Activated CD4-positive, CD25-positive, alpha-beta regulatory T cell treated with anti-CD3 and anti-CD28 coated beads, Interleukin-2, amount 50 U/mL, for 24 hours (primary cell): ENCODE results near the gene TP73.

ENCODE experiments used
- ATAC-seq, 2 donors: fragments of 150-1000 bp; cut with Tn5 transposase; one replicate each; pipeline ENCODE4 v1.10.0; 2021; ENCODE audit warnings: mild to moderate bottlenecking in 1 of 2, moderate library complexity in 1 of 2

TP73 gene

DNA sequence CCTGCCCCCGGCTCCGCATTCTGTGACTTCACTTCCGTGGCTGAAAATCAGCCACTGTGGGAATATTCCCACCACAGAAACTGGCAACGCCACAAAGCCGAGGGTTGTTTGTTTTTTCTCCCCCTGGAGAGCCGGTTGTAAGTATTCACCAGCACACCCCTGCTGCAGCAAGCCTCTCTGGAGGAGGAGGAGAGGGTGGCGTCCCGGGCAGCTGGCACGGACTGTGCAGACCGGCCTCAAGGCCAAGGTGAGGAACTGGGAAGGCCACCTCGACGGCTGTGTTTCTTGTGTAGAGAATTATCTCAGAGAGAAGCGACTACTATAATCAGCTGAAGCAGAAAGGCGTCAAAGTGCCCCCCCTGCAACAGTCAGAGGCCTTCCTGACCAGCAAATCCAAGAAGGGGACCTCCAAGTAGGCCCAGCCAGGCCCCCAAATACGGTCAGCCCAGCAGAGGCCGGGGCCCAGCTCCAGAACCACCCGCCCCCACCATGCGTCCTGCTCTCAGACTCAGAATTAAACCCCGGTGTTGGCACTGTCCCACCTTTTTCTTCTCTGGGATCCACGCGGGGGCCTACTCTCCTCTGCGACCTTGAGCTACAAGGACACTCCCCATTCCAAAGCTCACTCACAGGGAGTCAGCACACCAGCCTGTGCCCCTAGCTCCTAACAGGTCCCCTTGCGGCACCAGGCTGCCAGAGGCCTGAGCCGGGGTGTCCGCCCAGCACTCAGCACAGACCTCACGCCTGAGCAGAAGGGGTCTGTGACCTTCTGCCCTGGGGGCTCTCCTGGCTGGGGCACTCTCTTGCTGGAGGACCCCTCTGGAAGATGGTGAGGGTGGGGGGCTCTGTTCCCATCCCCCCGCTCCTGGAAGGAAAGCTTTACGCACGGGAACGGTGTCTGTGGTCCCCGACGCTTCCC lies 119.1 kb downstream of the TP73 start:
- no peak for ATAC-seq

DNA sequence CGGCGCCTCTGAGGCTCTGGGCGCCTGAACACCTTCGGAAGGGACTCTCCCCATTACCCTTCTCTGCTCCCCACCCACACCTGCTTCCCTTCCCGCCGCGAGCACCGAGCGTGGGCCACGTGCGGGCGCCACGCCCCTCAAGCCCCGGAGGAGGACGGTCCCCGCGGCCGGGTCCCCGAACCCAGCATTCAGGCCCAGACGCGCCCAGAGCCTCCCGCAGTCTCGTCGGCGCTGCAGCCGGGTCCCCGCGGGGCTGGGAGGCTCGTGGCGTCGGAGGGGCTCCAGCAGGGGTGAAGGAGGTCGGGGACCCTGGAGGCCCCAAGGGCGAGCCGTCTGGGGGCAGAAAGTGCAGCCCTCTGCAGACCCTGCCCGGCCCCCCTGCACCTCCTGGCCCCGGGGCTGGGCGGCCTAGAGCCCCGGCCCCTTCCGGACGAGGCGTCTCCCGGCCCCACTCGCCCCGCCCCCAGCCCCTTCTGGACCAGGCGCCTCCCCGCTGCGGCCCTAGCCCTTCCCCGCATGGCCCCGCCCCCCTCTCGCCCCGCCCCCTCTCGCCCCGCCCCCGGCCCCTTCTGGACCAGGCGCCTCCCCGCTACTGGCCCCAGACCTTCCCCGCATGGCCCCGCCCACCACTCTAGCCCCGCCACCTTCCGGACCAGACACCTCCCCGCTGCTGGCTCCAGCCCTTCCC lies 119.9 kb downstream of the TP73 start:
- ATAC-seq: peak; percentile 75 to 81

DNA sequence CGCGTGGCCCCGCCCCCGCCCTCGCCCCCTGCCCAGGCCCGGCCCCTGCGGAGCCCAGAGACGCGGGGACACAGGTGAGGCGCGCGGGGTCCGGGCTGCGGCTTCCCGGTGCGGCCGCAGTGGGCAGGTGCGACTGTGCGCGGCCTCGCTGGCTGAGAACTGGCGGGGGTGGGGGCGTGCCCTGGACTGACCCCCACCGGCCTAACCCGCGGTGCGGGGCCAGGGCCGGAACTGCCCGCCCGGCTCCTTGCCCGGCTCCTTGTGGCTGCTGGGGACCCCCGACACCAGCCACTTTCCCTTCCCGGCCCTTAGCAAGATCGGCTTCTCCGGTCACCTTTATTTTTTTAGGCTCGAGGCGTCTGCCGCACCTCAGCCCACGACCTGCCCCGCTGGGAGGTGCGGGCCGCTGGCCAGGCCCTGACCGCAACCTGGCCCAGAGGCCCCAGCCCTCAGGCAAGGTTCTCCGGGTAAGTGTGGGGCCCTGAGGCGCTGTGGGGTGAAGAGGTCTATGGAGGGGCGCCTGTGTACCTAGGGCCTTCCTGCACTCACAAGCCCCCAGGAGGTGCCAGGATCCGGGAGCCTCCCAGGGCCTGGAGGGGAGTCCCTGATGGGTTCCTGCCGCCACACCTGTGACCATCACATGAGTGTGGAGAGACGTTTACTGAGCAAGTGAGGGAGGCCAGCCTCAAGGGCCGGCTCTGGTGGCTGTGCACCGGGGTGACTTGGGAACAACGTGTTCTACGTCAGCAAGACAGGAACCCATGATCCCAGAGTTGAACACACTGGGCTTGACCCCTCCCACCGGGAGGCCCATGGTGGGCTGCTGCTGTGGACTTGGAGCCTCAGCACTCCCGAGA lies 120.6 kb downstream of the TP73 start, which contains the start of gene SMIM1:
TSS of gene SMIM1 (plus strand) at position 35 of the 857 bp plus-strand sequence. CDS start 2,625 bp downstream, outside the sequence.
- no peak for ATAC-seq

DNA sequence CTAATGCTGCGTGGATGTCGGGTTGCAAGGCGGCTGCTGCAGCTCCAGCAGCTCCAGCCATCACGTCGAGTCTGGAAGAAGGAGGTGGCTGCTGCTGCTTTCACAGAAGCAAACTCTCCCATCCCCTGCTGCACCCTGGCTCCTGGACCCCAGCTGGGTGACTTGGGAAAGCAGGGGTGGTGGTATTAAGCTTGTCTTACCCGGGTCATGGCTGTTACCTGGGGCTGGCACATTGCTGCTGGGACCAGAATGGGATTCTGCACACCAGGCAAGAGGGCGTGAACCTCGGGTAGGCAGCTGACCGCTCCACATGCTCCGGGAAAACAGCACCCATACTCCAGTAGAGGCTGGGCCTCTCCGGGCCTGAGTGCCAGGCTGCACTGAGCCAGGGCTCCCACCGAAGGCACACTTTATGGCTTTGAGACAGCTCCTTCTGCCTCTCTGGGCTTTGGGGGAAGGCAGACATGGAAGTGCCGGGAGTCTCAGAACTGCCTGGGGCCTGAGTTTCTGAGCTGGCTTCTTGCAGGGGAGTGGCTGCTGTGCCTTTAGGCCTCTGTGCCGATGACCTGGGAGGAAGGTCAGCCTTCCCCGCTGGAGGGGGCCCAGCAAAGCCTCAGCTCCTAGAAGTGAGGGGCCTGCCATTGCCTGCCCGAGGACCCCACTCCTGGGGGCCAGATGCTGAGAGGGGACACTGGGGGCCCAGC lies 121.4 kb downstream of the TP73 start:
- no peak for ATAC-seq

DNA sequence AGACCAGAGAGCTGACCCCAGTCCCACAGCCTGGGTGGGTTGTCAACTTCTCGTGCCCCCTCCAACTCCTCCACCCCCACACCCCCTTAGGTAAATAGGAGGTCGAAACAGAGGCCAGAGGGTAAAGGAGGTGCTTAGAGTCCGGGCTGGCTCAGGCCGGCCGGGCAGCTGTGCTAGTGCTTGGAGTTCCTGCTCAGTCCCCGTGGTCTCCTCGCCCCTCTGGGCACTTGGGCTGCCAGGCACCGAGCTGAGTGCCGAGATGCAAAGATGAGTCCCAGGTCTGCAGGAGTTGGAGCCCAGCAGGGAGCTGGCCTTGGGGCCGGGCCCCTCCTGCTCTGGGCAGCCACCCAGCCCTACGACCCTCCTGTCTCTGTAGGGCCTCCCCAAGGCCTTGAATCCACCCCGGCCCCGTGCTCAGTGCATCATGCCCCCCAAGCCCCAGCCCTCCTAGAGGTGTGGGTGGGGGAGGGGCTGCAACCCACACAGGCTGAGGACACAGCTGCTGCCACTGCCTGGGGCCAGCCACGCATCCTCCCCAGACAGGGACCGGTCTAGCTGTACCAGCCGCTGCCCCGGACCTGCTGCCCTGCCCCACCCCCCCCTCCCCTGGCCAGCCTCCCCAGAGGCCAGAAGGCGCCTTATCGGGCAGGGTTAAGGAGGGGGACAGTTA lies 122.1 kb downstream of the TP73 start:
- no peak for ATAC-seq

DNA sequence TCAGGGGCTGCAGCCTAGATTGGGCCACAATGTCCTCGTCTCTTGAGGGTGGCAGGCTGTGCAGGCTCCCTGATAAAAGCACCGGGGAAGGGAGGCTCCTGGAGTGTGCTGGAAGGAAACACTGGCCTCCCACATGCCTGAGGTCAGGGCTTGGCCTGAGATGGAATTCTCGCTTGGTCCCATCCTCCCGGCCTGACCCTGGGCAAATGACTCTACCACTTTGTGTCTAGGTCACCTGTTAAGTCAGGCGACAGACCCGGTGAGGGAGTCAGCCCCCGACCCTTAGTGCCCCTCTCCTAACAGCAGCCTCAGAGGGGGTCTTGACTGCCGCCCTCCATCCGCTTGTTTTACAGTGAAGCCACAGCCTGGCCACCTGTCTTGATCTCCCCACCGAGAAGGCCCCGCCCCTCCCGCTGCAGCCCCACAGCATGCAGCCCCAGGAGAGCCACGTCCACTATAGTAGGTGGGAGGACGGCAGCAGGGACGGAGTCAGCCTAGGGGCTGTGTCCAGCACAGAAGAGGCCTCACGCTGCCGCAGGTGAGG lies 122.7 kb downstream of the TP73 start:
- ATAC-seq: no peak

DNA sequence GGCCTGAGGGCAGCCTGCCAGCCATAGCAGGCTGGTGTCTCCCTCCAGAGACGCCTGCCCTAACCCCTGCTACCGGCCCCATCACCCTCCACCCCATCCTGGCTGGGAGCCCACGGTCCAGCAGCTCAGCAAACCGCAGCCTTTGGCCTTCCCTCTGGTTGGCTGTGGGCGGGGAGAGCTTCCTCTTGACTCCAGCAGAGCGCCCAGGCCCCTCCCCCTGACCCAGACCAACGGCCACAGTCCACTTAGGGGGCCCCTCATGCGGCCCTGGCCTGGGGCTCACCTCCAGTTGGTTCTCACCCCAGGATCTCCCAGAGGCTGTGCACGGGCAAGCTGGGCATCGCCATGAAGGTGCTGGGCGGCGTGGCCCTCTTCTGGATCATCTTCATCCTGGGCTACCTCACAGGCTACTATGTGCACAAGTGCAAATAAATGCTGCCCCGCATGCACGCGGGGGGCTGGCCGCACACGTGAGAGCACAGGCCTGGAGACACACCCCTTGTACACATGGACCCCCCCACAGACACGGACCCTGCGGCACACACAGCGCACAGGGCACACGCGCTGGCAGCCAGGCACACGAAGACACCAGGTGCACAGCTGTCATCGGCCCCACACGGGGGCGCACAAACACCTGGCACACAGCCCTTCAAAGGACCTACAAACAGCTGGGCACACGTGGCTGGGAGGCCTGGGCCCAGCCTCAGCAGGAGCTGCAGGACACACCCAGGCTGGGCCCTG lies 123.3 kb downstream of the TP73 start:
- peak; percentile 46 to 47 for ATAC-seq

DNA sequence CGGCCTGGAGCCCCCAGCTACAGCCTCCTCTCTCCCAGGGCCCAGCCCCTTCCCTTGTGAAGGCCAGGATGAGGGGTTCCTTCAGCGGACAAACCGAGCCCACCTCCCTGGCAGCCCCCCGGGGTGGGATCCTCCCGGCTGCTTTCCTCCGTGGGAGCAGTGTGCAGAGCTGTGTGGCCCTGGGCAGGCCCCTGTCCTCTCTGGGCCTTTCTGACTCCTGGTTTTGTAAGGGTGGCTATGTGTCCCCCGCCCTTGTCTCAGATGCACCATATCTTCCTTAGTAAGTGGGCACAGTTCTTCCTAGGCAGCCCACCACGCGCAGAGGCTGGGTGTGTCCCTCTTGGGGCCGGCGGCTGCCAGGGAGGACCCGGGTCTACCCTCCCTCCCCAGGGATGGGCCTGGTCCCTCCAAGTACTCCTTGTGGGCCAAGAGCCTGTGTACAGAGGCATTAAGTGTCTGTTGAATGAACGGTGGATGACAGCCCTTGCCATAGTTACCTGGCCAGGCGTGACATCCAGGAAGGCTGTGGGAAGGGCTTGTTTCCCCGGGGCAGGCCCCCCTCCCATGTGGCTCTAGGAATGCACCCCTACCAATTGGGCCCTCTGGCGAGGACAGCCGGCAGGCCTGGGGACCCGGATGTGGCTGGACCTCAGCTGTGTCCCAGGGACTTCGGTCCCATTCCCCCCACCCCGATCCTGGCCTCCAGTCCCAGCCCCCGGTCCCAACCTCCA lies 124.1 kb downstream of the TP73 start:
- ATAC-seq: no peak

DNA sequence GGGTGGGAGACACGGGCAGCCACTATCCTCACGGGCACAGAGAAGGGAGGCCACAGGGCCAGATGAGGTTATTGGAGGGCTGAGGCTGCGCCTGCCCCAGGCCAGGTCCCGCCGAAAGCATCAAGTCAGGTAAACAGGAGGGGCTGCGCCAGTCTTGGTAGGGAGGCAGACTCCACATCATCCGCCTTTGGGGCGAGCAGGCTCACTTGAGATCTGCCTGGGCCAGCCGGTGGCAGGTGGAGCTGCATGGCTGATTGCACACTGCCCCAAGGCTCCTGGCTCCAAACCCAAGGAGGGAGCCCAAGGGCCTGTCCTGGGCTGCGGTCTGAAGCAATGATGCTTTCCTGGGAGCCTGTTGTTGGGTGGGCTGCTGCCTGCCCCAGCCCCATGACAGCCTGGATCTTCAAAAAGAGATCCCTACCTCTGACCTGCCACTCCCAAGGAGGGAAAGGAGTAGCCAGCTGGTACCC lies 124.8 kb downstream of the TP73 start:
- no peak for ATAC-seq

DNA sequence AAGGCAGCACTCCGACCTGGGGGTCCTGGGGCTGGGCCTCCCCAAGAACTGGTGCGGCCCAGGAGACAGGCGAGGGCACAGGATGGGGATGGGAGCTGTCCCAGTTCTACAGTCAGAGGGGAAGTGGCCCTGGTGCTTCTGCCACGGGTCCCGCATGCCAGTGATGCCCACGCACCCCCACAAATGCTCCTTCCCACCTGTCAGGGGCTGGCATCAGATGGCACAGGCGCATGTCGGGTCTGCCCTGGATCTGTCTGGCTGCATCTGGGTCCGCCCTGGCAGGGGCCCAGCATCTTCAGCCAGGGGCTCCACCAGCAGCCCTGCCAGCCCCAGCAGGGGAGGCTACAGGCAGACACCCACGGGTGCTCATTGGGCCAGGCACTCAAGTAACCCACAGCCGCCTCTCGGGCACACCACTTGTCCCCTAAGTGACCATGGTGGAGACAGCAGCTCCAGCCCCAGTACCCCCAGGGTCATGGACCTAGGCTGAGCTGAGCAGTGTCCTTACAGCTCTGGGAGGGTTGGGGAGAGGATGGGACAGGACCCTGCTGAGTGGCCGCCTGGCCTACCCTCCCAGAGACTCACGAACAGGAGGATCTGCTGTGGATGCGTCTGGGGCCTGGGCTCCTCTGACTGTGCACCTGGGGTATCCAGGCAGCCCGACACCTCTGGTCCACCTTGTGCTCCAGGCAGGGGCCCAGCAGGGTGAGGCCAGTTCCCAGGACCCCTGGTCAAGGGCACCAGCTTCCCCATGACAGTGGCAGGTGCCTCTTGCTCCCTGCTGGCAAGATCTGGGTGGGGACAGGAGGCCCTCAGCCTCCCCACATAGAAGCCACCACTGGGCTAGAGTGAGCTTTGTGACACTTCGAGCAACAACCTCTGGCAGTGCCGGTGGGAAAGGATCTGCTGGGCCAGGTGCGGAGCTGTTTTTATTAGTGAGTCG lies 125.6 kb downstream of the TP73 start:
- ATAC-seq: no peak

DNA sequence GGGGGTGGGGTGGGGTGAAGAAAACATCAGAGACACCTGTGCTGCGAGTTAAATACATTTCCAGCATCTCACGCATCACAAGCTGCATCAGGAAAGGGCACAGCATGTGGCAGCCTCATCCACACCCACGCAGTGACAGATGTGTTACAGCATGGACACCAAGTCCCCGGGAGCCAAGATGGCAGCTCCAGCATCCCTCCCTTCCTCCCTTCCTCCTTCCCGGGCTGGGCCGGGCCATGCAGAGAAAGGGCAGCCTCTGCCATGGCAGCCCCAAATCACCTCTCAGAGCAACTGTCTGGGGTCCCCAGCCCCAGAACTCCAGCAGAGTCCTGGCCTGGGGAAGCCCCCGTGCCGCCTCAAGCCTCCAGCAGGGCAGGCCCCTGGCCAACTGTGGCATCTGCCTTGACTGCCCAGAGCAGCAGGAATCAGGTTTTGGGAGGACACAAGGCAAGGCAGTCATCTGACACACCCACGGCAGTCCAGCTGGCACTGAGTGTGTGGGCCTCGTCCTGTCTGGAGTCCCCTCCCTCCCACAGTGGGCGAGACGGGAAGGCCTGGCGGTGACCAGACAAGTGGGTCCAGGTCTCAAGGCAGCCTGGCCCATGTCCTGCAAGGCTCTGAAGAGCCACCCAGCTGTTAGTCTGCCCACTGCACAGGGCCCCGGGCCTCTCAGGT lies 126.4 kb downstream of the TP73 start:
- no peak for ATAC-seq

DNA sequence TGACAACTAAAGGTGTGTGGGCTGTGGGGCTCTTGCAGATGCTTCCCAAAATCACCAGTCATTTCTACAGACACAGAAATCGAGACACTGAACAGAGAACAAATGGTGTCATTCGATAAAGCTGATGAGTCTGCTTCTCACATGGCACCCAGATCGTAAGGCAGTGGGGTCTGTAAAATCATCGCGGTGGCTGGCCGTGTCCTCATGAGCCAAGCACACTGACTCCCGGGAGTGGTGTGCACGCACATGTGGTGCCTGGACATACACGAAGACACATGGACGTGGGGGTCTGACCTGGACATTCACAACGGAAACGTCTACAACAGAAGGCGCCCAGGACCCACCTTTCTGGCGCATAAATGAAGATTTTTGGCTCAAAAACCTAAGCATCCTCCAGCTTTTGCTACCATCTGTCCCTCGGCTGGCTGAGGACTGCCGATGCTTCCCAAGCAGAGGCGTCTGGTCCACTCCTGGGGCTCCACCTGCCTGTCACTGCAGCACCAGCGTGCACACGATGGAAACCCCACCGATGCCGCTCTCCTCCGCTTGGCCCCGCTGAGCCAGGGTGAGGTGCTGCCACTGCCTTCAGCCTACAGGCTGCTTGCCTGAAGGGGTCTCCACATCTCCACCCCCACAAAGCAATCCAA lies 127.1 kb downstream of the TP73 start:
- no peak for ATAC-seq

DNA sequence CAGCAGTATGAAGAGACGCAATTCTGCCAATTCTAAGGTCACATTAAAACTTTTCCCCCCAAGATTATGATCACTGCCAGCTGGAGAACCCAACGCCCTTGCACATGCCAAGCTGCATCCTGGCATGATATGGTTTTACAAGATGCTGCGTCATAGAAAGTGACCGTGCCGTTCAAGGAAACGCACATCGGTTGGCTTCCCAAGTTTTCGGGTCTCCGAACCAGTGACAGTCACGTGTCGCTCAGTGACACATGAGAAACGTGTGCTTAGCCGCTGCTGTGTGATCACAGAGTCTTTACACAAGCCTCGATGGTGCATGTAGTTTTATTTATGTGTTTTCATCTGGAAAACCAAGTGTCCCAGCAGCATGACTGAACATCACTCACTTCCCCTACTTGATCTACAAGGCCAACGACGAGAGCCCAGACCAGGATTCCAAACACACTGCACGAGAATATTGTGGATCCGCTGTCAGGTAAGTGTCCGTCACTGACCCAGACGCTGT lies 127.6 kb downstream of the TP73 start:
- no peak for ATAC-seq

DNA sequence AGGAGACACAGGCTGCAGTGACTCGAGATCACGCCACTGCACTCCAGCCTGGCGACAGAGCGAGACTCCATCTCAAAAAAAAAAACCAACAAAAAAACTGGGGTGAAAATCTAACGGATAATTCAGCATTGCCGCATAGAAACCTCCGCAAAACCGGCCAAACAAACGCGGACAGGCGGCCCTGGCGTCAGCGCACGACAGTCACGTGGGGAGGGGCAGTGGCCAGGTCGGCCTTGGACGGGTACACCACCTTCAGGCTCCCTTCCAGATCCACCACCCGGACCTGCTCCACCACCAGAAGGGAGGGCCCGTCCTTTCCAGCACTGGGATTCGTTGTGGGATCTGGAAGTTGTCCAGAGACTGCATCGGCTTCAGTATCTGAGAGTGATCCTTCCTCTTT lies 128.6 kb downstream of the TP73 start:
- no peak for ATAC-seq

DNA sequence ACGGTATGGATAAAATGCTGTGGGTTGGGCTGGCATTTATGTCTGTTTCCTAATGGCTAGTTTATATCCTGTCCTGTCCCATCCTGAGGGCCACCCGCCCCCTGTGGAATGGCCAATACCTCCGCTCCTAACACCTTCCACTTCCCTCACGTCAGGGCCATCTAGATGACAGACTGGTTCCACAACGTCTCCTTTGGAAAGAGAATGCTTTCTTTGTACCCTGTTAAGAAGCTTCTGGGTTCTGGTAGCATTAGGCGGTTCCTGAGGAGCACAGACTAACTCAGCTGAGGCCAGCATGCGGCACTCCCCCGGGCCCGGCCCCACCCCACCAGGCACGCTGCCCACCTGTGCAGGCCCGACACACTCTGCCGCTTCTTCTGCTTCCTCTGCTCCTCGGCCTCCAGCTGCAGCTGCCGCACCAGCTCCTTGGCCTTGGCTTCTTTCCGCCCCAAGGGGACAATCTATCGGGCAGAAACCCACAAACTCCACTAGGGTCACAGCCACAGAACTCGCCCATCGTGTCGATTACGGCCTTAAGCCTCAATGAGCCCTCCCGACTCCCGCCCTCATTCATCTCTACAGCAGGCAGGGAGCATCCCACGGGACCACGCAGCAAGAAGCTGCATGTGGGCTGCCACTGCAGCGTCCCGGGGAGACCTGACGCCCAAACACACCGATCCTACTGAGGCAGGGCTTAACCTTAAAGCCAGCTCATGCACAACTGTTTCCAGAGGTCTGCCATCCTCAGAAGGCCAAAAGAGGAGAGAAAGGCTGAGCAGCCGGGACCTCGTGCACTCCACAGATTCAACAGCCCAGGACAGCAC lies 131.5 kb downstream of the TP73 start:
- ATAC-seq: no peak

DNA sequence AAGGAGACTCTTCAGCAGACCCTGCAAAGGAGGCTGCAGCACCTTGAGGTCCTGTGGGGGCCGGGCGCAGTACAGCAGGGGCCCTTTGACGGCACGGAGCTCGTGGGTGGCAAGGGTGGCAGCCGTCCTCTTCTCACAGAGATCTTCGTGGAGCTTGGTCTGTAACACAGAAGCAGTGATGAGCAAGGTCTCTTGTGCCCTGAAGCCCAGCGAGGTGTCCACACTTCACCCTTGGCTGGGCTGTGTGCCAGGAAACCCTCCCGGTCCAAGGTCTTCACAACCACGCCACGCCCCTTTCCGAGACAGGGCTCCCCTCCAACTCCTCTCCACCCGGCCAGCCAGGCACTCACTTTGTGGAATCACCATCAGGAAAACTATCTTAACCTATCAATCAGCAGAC lies 132.7 kb downstream of the TP73 start:
- ATAC-seq: no peak
